ENCODE results near the gene SLC16A4. TPM values are rescaled to one million over a fixed set of nuclear protein-coding genes. Genes with fewer than 3 reads are reported as not detected.

Gene SLC16A4
- total RNA-seq, 1 donor from 2014 or later = 17.0 TPM

DNA sequence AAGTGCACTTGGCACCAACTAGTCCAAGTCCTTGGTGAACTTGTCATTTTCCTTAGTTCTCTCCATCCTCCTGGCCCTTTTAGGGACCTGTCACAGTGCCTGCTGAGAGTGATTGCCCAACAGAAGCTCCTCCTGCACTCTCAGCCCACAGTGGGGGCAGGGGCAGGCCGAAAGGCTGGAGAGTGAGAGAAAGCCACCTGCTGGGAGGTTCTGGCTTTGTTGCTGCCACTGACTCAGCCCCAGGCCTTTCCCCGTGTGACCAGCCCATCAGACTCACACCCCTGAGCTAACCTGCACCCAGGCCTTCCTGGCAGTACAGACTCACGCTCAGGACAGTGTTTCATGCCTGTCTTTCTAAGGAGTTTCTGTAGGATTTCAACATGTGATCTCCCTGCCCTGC, 43.0 kb upstream of the SLC16A4 start:
- Mint-ChIP-seq H3K9me3 (ENCODE audit: low read depth) (no peaks in the 10 kb centered on the region), H3K4me3 (ENCODE audit: unreplicated experiment) (no peak overlapping the region), H3K27ac (ENCODE audit: unreplicated experiment) (no peak overlapping the region), H3K36me3 (ENCODE audit: low read depth) (peaks cover 1% of the 10 kb centered on the region), H3K27me3 (ENCODE audit: low read depth) (peaks cover 21% of the 10 kb centered on the region), H3K4me1 (ENCODE audit: low read depth) (peaks cover 5% of the 10 kb centered on the region)
- DNase-seq (ENCODE audit: low spot score) = no peak
- TF ChIP-seq, protein P1, sequence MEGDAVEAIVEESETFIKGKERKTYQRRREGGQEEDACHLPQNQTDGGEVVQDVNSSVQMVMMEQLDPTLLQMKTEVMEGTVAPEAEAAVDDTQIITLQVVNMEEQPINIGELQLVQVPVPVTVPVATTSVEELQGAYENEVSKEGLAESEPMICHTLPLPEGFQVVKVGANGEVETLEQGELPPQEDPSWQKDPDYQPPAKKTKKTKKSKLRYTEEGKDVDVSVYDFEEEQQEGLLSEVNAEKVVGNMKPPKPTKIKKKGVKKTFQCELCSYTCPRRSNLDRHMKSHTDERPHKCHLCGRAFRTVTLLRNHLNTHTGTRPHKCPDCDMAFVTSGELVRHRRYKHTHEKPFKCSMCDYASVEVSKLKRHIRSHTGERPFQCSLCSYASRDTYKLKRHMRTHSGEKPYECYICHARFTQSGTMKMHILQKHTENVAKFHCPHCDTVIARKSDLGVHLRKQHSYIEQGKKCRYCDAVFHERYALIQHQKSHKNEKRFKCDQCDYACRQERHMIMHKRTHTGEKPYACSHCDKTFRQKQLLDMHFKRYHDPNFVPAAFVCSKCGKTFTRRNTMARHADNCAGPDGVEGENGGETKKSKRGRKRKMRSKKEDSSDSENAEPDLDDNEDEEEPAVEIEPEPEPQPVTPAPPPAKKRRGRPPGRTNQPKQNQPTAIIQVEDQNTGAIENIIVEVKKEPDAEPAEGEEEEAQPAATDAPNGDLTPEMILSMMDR (IDR thresholded peaks at IDR 0.05) = peak; percentile 22

DNA sequence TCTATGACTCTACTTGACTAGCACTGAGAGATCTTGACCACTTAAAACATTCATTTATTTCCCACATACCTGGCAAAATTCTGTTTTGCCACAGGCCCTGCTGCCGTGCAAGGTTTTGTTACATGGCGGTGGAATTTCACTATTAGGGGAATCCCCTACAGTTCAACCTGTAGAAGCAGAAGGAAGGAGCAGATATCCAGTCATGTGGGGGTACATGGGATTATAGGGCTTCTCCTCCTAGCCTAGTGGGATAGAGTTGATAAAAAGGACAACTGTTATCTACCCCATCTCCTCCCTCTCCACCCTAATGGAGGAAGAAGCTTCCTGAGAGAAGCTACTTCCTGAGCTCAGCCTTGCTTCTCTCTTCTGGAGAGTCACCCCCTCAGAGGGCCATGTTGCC, 42.4 kb upstream of the SLC16A4 start:
- peaks cover 21% of the 10 kb centered on the region for H3K27me3 Mint-ChIP-seq (ENCODE audit: low read depth)
- H3K27ac Mint-ChIP-seq (ENCODE audit: unreplicated experiment) = no peak overlapping the region
- no peak for DNase-seq (ENCODE audit: low spot score)
- no peaks in the 10 kb centered on the region for H3K9me3 Mint-ChIP-seq (ENCODE audit: low read depth)
- H3K36me3 Mint-ChIP-seq (ENCODE audit: low read depth) = peaks cover 1% of the 10 kb centered on the region
- H3K4me3 Mint-ChIP-seq (ENCODE audit: unreplicated experiment) = no peak overlapping the region
- TF ChIP-seq, protein P1 (IDR thresholded peaks at IDR 0.05) = no peak
- H3K4me1 Mint-ChIP-seq (ENCODE audit: low read depth) = peaks cover 5% of the 10 kb centered on the region

DNA sequence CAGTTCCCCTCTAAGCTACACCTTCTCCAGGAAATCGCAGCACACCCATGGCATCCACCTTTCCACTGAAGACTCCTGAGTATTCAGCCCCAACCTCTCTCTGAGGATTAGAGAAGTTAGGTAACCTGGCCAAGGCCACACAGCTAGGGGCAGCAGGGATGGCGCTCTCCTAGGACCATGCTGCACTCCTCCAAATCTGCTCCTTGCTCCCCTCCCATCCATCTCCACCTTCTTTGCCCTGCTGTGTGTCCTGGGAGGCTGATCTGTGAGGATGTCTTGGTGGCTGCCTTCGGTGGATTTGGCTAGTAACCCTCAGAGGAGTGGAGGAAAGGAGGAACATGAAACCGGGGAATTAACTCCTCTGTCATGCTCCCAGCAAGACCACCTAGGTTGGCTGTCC, 40.1 kb upstream of the SLC16A4 start:
- H3K4me3 Mint-ChIP-seq (ENCODE audit: unreplicated experiment) = no peak overlapping the region
- no peak for DNase-seq (ENCODE audit: low spot score)
- no peaks in the 10 kb centered on the region for H3K9me3 Mint-ChIP-seq (ENCODE audit: low read depth)
- peaks cover 1% of the 10 kb centered on the region for H3K36me3 Mint-ChIP-seq (ENCODE audit: low read depth)
- peaks cover 21% of the 10 kb centered on the region for H3K27me3 Mint-ChIP-seq (ENCODE audit: low read depth)
- TF ChIP-seq, protein P1 (IDR thresholded peaks at IDR 0.05) = no peak
- no peak overlapping the region for H3K27ac Mint-ChIP-seq (ENCODE audit: unreplicated experiment)
- peaks cover 5% of the 10 kb centered on the region for H3K4me1 Mint-ChIP-seq (ENCODE audit: low read depth)

DNA sequence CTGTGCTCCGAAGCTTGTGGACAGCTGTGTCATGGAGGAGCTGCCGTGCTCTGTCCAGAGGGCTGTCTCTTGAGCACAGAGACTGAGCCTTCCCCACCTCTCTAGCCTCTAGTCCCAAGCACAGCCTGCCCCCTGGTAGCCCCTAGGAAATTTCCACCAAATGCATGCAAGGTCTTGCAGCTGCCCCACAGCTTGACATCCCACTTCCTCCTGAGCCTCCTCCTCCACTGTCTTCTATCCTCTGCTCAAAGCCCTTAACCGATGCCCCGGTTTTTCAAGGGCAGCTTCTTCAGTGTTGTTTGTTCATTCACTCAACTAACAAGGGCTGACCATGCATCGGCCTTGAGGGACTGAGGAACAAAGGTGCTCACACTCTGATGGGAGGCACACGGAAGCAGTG, 39.5 kb upstream of the SLC16A4 start:
- Mint-ChIP-seq H3K36me3 (ENCODE audit: low read depth) (peaks cover 1% of the 10 kb centered on the region), H3K9me3 (ENCODE audit: low read depth) (no peaks in the 10 kb centered on the region), H3K4me3 (ENCODE audit: unreplicated experiment) (no peak overlapping the region), H3K27ac (ENCODE audit: unreplicated experiment) (no peak overlapping the region), H3K4me1 (ENCODE audit: low read depth) (peaks cover 10% of the 10 kb centered on the region), H3K27me3 (ENCODE audit: low read depth) (peaks cover 21% of the 10 kb centered on the region)
- DNase-seq (ENCODE audit: low spot score) = no peak
- TF ChIP-seq, protein P1 (IDR thresholded peaks at IDR 0.05) = no peak

DNA sequence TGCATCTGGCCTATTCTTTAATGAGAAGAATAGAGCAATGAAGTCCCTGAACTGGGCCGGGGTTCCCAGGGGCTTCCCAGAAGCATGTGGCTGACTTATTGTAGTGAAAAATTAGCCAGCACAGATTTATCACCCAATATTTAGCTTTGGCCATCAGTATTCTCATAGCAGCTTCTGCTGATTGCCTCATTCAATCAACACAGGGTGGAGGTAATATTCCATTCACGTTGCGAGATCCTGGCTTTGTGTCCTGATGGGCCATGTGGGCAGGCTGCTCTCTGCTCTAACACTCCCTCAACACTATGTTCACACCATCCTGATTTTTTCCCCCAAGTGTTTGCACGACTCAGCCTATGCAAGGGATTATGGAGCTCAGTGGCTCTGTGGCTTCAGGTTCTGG, 38.1 kb upstream of the SLC16A4 start:
- peaks cover 1% of the 10 kb centered on the region for H3K36me3 Mint-ChIP-seq (ENCODE audit: low read depth)
- TF ChIP-seq, protein P1 (IDR thresholded peaks at IDR 0.05) = no peak
- H3K27me3 Mint-ChIP-seq (ENCODE audit: low read depth) = peaks cover 21% of the 10 kb centered on the region
- H3K27ac Mint-ChIP-seq (ENCODE audit: unreplicated experiment) = no peak overlapping the region
- no peak for DNase-seq (ENCODE audit: low spot score)
- no peak overlapping the region for H3K4me3 Mint-ChIP-seq (ENCODE audit: unreplicated experiment)
- H3K9me3 Mint-ChIP-seq (ENCODE audit: low read depth) = no peaks in the 10 kb centered on the region
- H3K4me1 Mint-ChIP-seq (ENCODE audit: low read depth) = peaks cover 10% of the 10 kb centered on the region
